GM18870 (cell line): ENCODE measurements around the gene ARHGAP21.

Experiments used
- ATAC-seq: cut with Tn5 transposase; IDR thresholded peaks from one replicate; pipeline ENCODE4 v1.9.1; 2021; ENCODE audit warnings: moderate library complexity; ENCODE audit not compliant: unreplicated experiment

ARHGAP21 gene

DNA sequence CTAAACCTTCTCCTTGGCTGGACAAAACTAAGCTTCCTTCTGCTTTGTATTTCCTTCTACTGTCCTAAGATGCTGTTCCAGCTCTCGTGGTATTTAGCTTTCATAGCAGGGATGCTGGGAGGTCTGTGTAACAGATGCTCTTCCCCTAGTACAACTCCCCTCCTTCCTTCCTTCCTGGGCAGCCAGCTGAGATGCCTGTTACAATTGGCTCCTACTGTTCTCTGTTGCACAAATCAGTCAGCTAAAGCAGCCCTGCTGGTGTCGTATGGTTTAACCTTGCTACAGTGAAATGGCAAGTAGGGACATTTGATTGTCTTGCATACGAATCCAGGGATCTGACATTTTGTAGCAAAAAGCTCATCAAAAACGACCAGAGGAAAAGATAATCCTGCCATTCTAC, 143.8 kb downstream of the ARHGAP21 start:
- ATAC-seq = no peak

DNA sequence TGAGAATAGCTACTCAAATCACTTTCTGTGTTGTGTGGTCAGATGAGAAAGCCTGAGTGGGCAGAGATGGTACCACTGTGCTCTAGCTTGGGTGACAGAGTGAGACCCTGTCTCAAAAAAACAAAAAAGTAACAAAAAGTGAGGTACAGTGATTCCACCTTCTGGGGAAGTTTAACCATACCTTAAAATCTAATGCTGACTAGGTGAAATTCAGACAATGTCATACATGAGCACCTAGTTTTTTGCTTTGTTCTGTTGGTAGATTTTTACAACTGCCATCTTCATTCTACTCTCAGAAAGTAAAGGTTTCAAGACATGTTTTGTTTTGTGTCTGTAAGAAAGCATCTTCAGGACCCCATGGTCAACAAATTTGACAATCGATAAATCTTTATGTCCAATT, 144.2 kb downstream of the ARHGAP21 start:
- no peak for ATAC-seq

DNA sequence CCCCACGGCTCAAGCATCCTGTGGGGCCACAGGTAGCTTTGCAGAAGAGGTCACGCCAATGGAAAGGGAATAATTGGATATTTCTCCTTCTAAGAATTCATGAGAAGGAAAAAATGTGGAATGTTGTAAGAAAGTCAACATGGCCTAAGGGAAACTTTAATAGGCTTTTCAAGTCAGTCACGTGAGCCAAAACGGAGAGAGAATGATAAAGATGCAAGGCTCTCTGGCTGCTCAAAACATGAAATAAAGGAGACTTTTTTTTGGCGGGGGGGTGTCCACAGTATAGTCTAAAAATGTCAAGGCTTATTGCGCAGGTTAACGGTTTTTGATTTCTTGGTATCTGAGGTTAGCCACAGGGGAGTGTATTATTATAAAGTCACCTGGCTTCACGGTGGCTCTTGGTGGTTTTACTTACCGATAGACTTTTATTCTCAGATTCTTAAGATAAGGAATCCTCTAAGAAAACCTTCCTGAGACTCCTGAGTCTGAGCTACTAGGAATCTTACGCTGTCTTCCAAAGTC, 148.1 kb downstream of the ARHGAP21 start:
- no peak for ATAC-seq

DNA sequence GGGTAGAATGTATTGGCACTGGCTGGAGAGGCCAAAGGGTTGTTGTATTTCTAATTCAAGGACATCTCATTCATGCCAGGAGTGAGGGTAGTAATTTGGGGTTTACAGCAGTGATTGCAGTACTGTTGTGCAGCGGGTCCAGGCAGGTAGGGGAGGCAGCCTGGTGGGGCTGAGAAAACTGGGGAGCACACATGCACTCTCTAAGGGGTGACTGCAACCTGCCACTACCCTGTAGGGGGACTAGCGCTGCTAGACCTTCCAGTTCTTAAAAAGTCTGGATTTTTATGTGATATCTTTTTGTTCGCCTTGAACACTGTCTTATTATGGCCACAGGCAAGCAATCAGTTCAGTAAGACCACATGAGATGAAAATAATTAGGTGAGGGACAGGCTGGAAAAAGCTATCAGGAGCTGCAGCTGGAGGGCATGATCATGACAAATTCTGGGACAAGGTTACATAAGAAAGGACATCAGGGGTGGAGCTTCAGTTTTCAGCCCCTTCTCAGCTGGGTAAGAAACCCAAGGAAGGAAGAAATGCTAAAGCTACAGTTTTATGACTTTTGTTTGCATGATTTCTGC, 149.0 kb downstream of the ARHGAP21 start:
- ATAC-seq = no peak

DNA sequence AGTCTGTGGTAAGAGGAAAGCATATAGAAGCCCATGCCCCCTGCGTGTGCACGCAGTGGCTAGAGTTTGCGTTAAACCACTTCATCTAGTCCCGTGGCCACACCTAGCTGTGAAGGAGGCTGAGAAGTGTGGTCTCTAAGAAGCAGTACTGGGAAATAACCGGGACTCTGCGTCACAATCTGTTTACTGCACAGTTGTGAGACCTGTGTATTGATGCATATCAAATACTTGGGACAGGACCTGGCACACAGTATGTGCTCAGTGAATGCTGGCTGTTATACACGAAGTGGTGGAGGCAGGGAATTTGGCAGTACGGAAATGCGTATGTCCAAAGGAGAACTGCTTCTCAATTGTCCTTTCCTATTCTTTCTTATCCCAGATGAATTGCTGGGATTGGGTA, 149.5 kb downstream of the ARHGAP21 start:
- no peak for ATAC-seq

DNA sequence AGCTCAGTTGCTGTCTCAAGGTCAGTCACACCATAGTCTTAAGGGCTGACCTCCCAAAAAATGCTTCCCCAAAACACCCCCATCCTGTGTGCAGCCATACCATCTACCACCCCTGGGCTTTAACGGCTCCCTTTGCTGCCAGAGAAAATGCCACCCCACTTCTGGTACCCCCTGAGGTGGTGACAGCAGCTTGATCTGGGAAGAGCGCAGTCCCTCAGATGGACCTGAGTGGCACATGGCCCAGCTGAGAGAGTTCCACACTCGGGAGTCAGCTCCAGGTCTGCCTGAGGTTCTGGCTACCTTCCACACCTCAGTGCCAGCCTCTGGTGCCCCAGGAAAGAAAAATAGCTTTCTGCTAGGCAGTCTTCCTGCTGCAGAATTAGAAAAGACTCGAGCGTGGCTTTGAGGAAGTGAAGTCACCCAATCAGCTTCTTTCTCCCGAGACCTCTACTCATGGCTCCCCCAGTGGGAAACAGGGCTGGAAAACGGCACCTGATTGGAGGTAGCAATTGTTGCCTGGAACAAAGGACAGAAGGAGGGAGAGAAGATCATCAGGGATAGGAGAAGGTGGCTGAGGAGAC, 151.7 kb downstream of the ARHGAP21 start:
- no peak for ATAC-seq

DNA sequence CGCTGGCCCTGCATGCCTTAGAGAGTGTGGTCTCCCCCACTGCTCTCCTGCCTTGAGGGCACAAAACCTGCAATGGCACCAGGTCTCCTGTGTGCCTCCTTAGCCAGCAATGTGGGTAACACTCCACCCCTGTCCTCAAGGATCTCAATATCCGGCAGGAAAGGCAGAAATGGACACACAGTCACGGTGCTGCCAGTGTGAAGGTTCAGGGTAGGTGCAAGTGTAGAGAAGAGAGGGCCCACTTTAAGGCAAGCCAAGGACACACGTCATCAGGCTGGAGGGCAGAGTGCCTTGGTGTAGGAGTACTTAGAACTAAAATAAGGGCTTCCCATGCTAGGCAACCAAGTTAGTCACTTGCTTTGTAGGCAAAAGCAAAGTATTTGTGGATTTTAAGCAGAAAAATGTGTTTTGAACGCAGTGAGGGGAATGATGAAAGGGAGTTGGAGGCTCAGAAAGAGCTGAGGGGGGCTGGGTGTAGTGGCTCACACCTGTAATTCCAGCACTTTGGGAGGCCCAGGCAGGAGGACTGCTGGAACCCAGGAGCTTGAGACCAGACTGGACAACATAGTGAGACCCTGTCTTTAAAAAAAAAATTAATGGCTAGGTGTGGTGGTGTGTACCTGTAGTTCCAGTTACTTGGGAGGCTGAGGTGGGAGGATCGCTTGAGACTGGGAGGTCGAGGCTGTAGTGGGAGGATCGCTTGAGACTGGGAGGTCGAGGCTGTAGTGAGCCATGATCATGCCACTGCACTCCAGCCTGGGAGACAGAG, 152.8 kb downstream of the ARHGAP21 start:
- ATAC-seq = no peak

DNA sequence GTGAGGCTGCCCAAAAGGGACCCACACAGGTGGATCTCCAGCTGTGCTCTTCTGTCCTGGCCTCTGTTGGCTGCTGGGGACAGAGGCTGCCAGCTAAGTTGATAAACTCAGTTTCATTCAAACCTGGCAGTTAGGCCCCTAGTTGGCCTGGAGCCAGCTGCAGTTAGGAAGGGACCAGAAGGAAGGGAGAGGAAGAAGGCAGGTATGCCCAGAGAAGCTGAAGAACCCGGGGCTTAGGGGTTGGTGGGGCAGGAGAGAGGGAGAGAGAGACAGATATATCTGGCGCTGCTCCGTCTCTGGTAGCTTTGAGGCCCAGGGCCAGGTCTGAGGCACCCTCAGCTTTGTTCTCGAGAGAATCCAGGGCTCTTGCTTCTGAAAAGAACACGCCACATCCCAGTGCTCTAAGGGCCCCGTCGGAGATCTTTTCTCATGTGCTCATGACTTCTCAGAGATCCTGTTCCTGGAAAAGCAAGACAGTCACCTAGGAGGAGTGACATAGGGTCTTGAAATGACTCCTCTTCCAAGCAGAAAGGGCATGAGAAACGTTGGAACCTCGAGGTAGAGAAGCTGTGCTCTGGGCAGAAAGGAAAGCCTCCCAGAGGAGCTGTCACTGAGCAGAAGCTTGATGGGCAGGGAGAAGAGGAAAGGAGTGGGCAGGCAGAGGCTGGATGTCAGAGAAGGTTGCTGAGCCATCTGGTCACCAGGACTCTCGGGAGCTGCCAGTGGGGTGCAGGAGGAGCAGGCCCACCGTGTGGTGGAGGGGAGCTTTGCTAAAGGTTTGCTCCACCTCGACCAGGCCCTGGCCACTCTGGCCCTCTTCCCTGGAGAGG, 153.6 kb downstream of the ARHGAP21 start:
- no peak for ATAC-seq

DNA sequence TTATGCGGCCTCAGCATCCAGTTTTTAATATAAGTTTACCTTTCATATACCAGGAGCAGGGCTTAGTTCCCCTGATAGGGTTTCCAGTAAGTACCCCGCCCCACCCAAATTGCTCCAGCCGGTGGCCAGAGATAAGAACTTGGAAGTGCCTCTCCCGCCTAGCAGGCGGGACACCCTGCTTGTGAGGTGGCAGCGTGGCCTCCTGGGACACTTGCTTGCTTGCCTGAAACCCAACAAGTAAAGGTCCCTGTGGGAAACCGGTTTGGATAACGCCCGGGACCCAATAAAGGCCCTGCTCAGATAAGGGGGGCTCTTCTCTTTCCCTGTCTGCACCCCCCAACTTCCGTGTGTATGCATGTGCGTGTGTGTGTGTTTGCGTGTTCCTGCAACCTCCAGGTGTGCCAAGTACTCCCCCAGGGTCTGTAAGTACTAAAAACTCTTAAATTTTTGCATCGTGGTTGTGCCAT, 154.3 kb downstream of the ARHGAP21 start:
- no peak for ATAC-seq

DNA sequence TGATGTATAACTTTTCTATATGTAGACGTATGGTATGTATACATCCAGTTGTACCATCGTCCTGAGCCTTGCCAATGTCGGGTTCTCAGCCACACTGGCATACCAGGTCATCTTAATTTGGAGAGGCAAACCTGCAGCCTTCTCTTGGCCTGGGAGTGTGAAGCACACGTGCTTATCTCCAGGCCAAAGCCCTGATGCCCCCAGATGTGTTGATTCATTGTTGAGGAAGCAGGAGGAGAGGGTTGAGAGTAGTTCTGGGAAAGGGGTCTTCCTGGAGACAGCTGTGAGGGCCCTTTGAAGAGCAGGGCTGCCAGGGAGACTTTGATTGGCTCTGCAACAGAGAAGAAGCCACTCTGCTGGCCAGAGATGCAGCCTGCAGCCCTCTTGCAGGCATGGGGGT, 155.6 kb downstream of the ARHGAP21 start:
- no peak for ATAC-seq

DNA sequence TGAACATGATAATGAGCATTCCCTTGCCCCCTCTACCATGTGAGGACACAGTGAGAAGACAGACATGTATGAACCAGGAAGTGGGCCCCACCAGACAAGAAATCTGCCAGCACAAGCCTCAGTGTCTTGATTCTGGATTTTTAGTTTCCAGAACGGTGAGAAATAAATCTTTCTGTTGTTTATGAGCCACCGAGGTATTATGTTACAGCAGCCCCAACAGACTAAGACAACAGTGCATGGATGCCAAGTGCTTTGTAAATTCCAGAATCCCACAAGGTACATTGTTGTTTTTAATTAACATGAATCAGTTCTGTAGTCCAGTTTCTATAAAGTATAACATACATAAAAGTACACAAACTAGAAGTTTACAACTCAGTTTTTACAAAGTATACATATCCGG, 162.2 kb downstream of the ARHGAP21 start:
- no peak for ATAC-seq

DNA sequence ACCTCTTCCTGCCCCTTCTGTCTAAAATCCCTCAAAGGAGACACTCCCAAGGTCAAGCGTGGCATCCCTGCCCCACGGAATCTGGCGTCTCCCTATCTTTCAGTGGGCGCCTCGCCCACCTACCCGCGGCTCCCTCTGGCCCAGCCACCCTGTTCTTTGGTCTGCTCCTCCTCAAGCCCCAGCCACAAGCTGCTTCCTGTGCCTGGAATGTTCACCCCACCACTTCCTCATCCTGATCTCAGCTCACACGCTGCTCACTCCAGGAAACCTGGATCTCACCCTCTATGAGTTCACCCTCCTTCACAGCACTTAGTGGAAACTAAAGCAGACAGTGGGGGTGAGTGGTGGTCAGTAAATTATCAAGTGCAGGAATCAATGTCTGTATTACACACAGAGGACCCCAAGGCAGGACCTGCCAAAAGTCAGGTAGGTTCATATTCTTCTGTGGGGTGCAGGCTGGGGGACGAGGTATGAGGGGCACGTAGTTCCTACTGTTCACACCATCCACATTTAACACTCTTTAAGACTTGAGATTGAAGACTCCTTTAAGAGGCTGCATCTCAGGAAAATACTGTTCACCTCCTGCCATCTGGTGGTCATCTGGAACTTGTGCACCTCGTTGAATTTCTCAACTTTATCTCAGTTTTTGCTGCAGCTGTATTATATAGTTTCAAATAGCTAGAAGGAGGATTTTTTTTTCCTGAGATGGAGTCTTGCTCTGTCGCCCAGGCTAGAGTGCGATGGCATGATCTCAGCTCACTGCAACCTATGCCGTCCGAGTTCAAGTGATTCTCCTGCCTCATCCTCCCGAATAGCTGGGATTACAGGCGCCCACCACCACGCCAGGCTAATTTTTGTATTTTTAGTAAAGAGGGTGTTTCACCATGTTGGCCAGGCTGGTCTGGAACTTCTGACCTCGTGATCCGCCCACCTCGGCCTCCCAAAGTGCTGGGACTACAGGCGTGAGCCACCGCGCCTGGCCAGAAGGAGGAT, 166.6 kb downstream of the ARHGAP21 start:
- ATAC-seq = peak; percentile 58

DNA sequence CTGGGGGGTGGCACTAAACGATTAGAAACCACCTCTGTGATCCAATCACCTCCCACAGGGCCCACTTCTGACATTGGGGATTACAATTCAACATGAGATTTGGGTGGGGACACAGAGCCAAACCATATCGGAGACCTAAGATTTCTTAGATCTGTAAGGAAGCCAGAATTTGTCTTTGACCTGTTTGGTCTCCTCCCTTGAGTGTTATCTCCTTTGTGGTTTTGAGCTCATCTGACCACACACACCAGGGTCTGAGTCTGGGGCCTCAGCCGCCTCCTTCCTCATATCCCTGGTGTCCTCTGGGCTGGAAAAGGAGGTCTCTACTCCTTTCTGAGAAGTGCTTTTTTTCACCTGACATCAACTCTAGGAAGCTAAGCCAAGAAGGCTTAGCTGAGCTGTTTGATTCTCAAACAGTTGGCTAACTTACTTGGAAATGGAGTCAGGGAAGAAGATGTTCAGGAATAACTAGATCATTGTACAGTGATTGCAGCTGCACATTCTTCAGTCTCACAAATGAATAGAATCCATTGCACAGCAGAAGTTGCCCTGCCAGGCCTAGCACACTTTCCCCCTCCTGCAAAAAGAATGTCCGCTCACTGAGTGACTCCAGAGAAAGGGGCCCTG, 167.4 kb downstream of the ARHGAP21 start:
- no peak for ATAC-seq

DNA sequence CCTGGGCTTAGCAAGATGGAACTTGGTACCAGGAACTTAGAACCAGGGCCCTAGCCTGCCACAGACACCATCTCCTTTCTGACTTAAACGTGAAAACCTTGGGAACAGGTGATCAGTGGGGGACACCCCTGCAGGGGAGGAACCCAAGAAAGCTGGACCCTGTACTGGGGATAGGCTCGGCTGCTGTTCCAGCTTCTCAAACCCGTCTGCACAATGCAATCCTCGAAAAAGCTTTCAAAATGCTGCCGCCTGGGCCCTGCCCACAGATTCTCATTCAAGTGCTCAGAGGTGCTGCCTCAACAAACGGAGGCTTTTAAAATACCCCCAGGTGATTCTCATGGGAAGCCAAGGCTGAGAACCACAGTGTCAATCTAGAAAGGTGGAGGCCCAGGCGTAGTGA, 169.7 kb downstream of the ARHGAP21 start:
- no peak for ATAC-seq

DNA sequence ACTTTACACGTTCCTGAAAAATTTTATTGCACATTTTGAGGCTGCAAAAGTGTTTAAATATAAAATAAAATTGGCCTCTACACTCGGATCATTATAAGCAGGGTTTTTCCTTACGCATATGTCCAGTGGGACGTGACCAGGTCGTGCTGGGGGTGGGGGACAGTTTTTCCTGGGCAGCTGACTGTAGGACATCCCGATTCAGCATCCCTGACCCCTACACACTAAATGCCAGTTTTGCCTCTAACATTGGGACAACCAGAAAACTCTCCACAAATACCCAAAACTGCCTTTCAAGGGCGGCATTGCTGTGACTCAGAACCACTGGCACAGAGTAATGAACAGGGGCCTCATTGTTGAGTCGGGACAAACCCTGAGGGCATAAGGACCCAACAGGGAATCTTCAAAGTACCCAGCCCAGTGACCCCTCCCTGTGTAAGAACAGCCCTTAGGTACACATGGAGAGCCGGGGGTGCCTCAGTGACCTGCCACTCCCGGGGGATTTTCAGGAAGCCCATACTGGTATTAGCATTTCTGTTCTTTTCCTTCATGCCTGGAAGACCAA, 170.6 kb downstream of the ARHGAP21 start:
- ATAC-seq = no peak

DNA sequence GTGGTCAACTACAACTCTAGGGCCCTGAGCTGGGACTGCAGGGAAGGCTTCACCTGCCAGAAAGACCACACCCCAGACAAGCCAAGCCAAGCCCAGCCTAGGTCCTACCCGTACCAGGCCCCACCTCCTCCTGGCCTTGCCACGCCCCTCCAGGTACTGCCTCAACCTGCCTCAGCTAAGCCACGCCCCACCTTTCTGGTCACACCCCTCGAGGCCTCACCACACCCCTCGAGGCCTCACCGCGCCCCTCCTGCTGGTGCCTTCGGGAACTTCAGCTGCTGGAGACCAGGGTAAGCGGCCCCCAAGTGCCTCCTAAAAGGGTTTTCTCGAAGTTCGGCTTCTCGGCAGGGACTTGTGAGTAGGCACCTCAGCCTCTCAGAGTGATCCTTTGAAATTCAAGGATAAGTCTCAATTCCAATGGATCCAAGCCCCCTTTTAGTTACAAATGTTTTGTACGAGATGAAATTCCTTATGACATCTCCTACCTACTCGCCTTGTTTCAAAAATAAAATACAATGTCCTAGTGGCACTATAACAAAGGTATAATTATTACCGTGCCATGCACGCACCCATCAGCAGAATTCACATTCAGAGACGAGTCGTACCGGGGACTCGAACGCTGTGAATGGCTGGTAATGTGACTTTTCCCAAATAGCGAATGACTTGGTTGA, 171.2 kb downstream of the ARHGAP21 start:
- ATAC-seq = no peak

DNA sequence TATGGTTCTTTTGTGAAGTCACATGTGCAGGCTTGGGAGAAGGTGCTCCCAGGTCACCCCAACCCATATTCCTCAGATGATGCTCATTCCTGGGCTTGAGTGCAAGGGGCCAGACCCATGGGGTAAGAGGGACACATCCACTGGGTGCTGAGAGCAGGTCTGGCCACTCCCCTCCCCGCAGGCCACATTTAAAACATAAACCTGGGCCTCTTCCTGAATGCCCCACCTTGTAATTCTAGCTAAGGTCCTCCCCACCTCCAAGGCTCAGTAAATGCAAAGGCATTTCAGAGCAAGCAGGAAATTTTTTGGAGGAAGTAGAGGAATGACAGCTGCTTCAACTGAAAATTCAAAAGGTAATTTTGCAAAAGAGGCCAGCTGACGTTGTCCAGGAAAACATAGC, 172.5 kb downstream of the ARHGAP21 start:
- ATAC-seq = no peak

DNA sequence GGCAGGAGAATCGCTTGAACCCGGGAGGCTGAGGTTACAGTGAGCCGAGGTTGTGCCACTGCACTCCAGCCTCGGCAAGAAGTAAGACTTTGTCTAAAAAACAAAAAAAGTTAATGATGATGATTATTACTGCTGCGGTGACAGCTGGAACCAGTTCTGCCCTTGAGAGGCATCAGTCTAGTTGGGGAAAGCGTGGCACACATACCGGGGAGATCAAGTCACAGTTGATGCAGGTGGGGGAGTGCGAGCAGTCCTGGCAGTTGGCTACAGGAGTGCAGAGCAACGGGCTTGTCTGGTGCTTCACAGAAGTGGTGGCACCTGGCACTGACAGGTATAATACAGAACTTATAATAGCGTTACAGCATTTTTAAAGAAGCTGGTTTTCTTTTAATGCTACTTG, 173.0 kb downstream of the ARHGAP21 start:
- ATAC-seq = no peak

DNA sequence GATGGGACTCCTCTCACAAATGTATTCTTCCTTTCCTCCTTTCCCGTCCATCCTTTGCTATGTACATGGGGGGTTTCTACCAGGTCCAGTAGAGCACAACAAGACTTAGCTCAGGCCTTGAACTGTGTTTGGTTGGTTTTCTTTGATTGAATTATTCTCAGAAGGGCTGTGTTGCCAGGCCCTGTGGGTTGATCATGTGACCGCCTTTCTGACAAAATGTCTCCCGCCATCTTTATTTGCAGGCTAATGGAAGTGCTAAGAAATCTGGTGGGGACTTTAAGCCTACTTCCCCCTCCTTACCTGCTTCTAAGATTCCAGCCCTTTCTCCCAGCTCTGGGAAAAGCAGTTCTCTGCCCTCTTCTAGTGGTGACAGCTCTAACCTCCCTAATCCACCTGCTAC, 178.1 kb downstream of the ARHGAP21 start:
- ATAC-seq = no peak
